ENCODE measurements around the gene FAM89A. TPM values are rescaled to one million over a fixed set of nuclear protein-coding genes. Genes with fewer than 3 reads are reported as not detected.

The FAM89A gene
- total and polyA plus RNA-seq, 9 of the 15 experiments (the other 6 are each of a cell fraction or from before 2014, with no cell fraction given): 8.7 to 66.2 (median 43.3) TPM

- TF ChIP-seq HDGF (IDR thresholded peaks at IDR 0.05) (peak; percentile 61; the same call in 1 of the 2 replicates), MAZ (CRISPR knock-in tag; conservative IDR thresholded peaks at IDR 0.05 in 1 of 2, IDR thresholded peaks at IDR 0.05 in 1 of 2) (no peak; a peak in 1 of 4 replicates), RNF219 (CRISPR knock-in tag; IDR thresholded peaks at IDR 0.05) (no peak), CBFA2T3 (IDR thresholded peaks at IDR 0.05) (peak; percentile 74), WHSC1 (IDR thresholded peaks at IDR 0.05; ENCODE audit: low read length) (no peak), ATF7 (IDR thresholded peaks at IDR 0.05) (0 out of 2 replicates have a peak, but pooled peaks have one; percentile 34), TCFL5 (CRISPR knock-in tag; conservative IDR thresholded peaks at IDR 0.05) (no peak), USF2 (CRISPR knock-in tag; IDR thresholded peaks at IDR 0.05) (no peak), ZNF561 (CRISPR knock-in tag; conservative IDR thresholded peaks at IDR 0.05) (no peak), TOE1 (IDR thresholded peaks at IDR 0.05; ENCODE audit: borderline replicate concordance) (peak; percentile 32; the same call in 1 of the 2 replicates), TOE1 (CRISPR knock-in tag; IDR thresholded peaks at IDR 0.05; ENCODE audit: borderline replicate concordance, low read depth) (no peak), LEF1 (IDR thresholded peaks at IDR 0.05) (peak; percentile 59)
- TF ChIP-seq, protein P1, sequence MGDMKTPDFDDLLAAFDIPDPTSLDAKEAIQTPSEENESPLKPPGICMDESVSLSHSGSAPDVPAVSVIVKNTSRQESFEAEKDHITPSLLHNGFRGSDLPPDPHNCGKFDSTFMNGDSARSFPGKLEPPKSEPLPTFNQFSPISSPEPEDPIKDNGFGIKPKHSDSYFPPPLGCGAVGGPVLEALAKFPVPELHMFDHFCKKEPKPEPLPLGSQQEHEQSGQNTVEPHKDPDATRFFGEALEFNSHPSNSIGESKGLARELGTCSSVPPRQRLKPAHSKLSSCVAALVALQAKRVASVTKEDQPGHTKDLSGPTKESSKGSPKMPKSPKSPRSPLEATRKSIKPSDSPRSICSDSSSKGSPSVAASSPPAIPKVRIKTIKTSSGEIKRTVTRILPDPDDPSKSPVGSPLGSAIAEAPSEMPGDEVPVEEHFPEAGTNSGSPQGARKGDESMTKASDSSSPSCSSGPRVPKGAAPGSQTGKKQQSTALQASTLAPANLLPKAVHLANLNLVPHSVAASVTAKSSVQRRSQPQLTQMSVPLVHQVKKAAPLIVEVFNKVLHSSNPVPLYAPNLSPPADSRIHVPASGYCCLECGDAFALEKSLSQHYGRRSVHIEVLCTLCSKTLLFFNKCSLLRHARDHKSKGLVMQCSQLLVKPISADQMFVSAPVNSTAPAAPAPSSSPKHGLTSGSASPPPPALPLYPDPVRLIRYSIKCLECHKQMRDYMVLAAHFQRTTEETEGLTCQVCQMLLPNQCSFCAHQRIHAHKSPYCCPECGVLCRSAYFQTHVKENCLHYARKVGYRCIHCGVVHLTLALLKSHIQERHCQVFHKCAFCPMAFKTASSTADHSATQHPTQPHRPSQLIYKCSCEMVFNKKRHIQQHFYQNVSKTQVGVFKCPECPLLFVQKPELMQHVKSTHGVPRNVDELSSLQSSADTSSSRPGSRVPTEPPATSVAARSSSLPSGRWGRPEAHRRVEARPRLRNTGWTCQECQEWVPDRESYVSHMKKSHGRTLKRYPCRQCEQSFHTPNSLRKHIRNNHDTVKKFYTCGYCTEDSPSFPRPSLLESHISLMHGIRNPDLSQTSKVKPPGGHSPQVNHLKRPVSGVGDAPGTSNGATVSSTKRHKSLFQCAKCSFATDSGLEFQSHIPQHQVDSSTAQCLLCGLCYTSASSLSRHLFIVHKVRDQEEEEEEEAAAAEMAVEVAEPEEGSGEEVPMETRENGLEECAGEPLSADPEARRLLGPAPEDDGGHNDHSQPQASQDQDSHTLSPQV (IDR thresholded peaks at IDR 0.05): peak; percentile 61; the same call in 1 of the 2 replicates
These were observed 6.8 kb upstream of the FAM89A start (continued) for GRCh38 chr1:231046730-231047395.

Measured in K562 (cell line).